ENCODE measurements around the gene PTPRS.

PTPRS gene

DNA sequence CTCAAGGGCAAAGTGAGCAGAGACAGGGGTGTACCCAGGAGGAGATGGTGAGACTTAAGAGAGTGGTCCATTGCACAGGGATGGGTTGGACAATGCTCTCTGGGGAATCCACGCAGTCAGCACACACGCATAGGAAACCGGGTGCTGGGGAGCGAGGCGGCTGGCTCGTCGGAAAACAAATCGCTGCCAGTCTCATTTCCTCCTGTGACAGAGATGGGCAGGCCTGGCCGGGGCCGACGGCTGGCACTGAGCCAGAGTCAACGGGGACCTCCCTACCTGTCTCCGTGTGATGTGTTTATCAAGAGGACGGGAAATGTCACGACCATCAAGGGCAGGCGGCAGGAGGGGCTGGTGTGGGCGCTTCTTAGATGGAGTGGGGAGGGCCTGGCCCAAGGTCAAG lies 27.3 kb downstream of the PTPRS start:
- H3K4me3 ChIP-seq (replicated peaks; ENCODE audit: low read depth, low read length): no peak overlapping the region
- TF ChIP-seq, protein P1, sequence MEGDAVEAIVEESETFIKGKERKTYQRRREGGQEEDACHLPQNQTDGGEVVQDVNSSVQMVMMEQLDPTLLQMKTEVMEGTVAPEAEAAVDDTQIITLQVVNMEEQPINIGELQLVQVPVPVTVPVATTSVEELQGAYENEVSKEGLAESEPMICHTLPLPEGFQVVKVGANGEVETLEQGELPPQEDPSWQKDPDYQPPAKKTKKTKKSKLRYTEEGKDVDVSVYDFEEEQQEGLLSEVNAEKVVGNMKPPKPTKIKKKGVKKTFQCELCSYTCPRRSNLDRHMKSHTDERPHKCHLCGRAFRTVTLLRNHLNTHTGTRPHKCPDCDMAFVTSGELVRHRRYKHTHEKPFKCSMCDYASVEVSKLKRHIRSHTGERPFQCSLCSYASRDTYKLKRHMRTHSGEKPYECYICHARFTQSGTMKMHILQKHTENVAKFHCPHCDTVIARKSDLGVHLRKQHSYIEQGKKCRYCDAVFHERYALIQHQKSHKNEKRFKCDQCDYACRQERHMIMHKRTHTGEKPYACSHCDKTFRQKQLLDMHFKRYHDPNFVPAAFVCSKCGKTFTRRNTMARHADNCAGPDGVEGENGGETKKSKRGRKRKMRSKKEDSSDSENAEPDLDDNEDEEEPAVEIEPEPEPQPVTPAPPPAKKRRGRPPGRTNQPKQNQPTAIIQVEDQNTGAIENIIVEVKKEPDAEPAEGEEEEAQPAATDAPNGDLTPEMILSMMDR (IDR thresholded peaks at IDR 0.05; ENCODE audit: low read depth, low read length, missing control alignments): no peak
- DNase-seq (ENCODE audit: extremely low read depth, low read depth): no peak

DNA sequence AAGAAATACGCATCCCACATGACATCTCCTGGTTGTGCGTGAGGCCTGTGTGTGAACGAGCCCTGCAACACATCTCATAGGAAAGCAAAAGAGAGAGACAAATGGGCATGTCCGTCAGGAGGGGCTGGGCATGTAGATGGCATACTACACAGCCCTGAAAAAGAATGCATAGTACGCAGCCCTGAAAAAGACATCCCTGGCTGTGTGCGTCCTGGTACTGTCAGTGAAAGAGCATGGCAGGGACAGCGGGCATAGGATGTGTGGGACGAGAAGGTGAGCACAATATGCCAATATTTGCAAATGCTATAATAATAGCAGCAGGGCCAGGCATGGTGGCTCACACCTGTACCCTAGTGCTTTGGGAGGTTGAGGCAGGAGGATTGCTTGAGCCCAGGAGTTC lies 28.6 kb downstream of the PTPRS start:
- DNase-seq (ENCODE audit: extremely low read depth, low read depth): no peak
- TF ChIP-seq, protein P1 (IDR thresholded peaks at IDR 0.05; ENCODE audit: low read depth, low read length, missing control alignments): no peak
- H3K4me3 ChIP-seq (replicated peaks; ENCODE audit: low read depth, low read length): no peak overlapping the region

DNA sequence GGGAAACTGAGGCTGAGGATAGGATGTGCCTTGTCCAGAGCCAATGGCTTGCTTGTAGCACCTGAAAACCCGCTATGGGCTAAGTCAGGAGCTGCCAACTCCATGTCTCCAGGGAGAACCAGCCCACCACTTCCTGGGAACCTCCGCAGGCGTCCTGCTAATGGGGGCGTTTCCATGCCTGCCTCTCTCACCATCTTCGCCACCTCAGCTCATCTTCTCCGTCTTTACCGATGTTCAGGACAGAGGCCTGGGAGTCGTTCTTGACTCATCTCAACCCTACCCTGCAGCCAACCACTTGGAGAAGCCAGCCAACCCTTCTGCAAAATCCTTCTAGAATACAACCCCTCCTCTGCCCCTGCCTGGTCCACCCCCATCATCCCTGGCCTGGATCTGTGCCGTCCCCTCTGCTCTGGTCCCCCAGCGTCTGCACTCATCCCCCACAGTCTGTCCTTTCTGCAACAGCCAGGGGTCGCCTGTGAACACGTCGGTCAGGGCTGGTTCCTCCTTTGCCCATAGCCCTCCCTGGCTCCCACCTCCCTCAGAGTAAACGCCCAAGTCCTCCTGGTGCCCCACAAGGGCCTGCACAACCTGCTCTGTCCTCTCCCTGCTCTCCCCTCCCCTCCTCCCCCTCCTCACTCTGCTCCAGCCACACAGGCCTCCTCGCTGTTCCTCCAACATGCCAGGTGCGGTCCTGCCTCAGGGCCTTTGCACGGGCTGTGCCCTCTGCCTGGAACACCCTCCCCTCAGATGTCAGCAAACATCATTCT lies 31.0 kb downstream of the PTPRS start:
- TF ChIP-seq, protein P1 (IDR thresholded peaks at IDR 0.05; ENCODE audit: low read depth, low read length, missing control alignments): no peak
- H3K4me3 ChIP-seq (replicated peaks; ENCODE audit: low read depth, low read length): no peak overlapping the region
- no peak for DNase-seq (ENCODE audit: extremely low read depth, low read depth)

DNA sequence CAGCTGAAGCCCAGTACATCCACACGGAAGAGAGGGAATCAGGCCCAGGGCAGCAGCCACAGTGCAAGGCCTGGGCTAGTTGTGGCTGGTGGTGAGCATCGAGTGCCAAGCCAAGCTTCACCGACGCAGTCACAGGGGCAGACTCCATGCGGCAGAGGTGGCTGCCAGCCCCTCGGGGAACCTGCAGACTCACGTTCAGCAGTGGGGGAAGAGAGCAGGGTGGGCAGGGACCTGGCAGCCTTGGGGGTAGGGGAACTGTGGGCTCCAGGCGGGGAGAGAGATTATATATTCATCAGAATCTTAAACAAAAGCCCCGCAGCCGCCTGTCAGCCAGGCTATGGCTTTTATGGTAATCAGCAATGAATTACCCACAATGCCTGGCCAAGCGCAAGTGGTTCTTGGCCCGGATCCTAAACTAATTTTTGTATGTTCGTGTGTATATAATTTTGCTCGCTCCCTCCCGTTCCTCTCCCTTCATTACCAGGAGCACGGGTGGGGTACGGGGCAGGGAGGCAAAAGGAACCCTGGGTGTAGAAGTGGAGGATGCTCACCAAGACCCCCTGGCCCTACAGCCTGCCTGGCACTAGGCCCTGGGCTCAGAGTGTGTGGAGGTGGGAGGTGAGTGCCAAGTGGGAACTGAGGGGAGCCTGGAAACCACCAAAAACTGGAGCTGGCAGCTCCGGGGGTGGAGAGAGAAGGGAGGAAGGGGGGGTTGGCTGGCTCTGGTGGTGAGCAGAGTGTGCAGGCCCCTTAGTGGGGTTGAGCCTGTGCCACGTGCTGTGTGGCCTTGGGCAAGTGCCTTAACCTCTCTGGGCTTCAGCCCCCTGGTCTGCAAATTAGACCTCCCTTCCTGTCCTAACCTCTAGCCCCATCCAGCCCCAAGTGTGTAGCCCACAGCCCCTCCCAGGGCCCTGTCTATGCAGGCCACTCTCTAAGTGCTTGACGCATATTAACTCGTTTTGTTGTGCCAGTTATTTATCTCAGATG lies 31.9 kb downstream of the PTPRS start:
- TF ChIP-seq, protein P1 (IDR thresholded peaks at IDR 0.05; ENCODE audit: low read depth, low read length, missing control alignments): no peak
- no peak overlapping the region for H3K4me3 ChIP-seq (replicated peaks; ENCODE audit: low read depth, low read length)
- DNase-seq (ENCODE audit: extremely low read depth, low read depth): no peak

DNA sequence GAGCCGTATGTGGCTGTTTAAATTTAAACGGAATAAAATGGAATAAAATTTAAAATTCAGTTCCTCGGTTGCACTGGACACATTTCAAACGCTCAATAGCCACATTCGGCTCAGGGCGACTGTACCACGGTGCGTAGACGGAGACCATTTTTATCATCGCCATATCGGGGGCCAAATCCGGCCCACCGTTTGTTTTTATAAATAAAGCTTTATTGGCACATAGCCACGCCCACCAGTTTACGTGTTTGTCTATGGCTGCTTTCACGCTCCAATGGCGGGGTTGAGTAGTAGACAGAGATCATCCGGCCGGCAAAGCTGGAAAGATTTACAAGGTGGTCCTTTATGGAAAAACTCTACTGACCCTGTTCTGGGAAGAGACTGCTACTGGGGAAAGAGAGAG lies 33.0 kb downstream of the PTPRS start:
- DNase-seq (ENCODE audit: extremely low read depth, low read depth): no peak
- H3K4me3 ChIP-seq (replicated peaks; ENCODE audit: low read depth, low read length): no peak overlapping the region
- TF ChIP-seq, protein P1 (IDR thresholded peaks at IDR 0.05; ENCODE audit: low read depth, low read length, missing control alignments): no peak

DNA sequence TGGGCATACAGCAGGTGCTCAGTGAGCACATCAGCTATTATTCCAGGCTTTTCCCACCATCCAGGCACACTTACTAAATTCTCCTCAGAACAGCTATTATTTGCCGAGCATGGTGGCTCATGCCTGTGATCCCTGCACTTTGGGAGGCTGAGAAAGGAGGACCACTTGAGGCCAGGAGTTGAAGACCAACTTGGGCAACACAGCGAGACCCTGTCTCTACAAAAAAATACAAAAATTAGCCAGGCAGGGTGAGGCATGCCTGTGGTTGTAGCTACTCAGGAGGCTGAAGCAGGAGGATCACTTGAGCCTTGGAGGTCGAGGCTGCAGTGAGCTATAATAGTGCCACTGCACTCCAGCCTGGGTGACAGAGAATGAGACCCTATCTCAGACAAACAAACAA lies 35.4 kb downstream of the PTPRS start:
- no peak for DNase-seq (ENCODE audit: extremely low read depth, low read depth)
- no peak overlapping the region for H3K4me3 ChIP-seq (replicated peaks; ENCODE audit: low read depth, low read length)
- TF ChIP-seq, protein P1 (IDR thresholded peaks at IDR 0.05; ENCODE audit: low read depth, low read length, missing control alignments): no peak

All from HFF-Myc (cell line).